Endothelial cell of umbilical vein (primary cell): Measurements from ENCODE around the gene TMEM40. TPM values are rescaled to one million over a fixed set of nuclear protein-coding genes. Genes with fewer than 3 reads are reported as not detected.
"Not testable (repeated sequence)": the region's sequence is repeated elsewhere in the genome, so short reads cannot be mapped to it uniquely, and the experiment has no call there.

ENCODE experiments used
- BruUV-seq: library from RNA; stranded (reverse); fragments of 400-500 nt; replicated peaks from 2 replicates; lab custom pipeline; 2021; lab: Mats Ljungman, UMichigan
- CTCF ChIA-PET: fragments of 300-600, 350-600 bp; sonication (Branson Sonifier 250); formaldehyde crosslinking; loops from one replicate; lab custom pipeline; 2021; ENCODE audit warnings: antibody characterized with exemption, inconsistent platforms; lab: Charles Lee
- POLR2A ChIA-PET: fragments of 300-600, 350-600 bp; sonication (Branson Sonifier 250); formaldehyde crosslinking; loops from one replicate; lab custom pipeline; 2021; ENCODE audit warnings: antibody characterized with exemption, inconsistent platforms; lab: Charles Lee
- DNase-seq: peaks from one replicate; pipeline ENCODE4 v3.0.0-alpha.2; 2011; ENCODE audit warnings: low read depth, low spot score
- FAIRE-seq: peaks from 2 replicates; lab custom pipeline; 2011; peaks lifted over from hg19 to GRCh38; lab: Jason Lieb, UNC
- H2AFZ ChIP-seq: 2 replicates; pipeline ENCODE4 v1.6.0; 2012; ENCODE audit warnings: low read depth, low read length, control low read depth, inconsistent platforms
- H3K27ac ChIP-seq: 2 replicates; pipeline ENCODE4 v1.5.1; 2011; ENCODE audit warnings: low read depth, mild to moderate bottlenecking, control low read depth, low read length, moderate library complexity; ENCODE audit not compliant: insufficient read depth
- H3K27me3 ChIP-seq, 2 experiments: 2 replicates each; pipeline versions ENCODE4 v1.6.0 to v1.6.1; 2011; ENCODE audit warnings: low read length in 2 of 2, mixed read lengths in 1 of 2; ENCODE audit not compliant: control insufficient read depth in 2 of 2, insufficient read depth in 2 of 2
- H3K36me3 ChIP-seq, 2 experiments: 2 replicates in 1 of 2; 3 replicates in 1 of 2; pipeline ENCODE4 v1.5.1; 2011; ENCODE audit warnings: low read length in 2 of 2, mild to moderate bottlenecking in 1 of 2, moderate library complexity in 1 of 2; ENCODE audit not compliant: control insufficient read depth in 2 of 2, insufficient read depth in 2 of 2; ENCODE audit errors: extremely low read depth in 1 of 2
- H3K4me1 ChIP-seq: 3 replicates; pipeline ENCODE4 v1.5.1; 2011; ENCODE audit warnings: mild to moderate bottlenecking, low read length; ENCODE audit not compliant: control insufficient read depth, insufficient read depth; ENCODE audit errors: extremely low read depth
- H3K4me2 ChIP-seq: 2 replicates; pipeline ENCODE4 v1.6.1; 2011; ENCODE audit warnings: low read length, control low read depth, mixed read lengths; ENCODE audit not compliant: insufficient read depth
- H3K4me3 ChIP-seq, 3 experiments: fragments of 200-600 bp in 1 of 3; sonication (generic), shearing (Covaris generic) in 1 of 3; replicated peaks in 1 of 3; 2 replicates each; pipeline ENCODE4 v1.5.1; 2011 to 2016; ENCODE audit warnings: control low read depth in 3 of 3, low read length in 3 of 3, mild to moderate bottlenecking in 2 of 3, inconsistent platforms in 1 of 3, low read depth in 1 of 3, moderate library complexity in 1 of 3; ENCODE audit not compliant: insufficient read depth in 1 of 3
- H3K79me2 ChIP-seq: 2 replicates; pipeline ENCODE4 v1.6.0; 2012; ENCODE audit warnings: low read length, inconsistent platforms; ENCODE audit not compliant: control insufficient read depth, insufficient read depth
- H3K9ac ChIP-seq: replicated peaks from 2 replicates; pipeline ENCODE3; 2011; ENCODE audit warnings: low read length, control low read depth; ENCODE audit not compliant: insufficient read depth; ENCODE audit errors: extremely low read depth
- H3K9me1 ChIP-seq: replicated peaks from 3 replicates; pipeline ENCODE4 v1.6.0; 2011; ENCODE audit warnings: mild to moderate bottlenecking, low read length; ENCODE audit not compliant: control insufficient read depth, insufficient read depth; ENCODE audit errors: extremely low read depth
- H3K9me3 ChIP-seq: replicated peaks from 2 replicates; pipeline ENCODE4 v1.5.1; 2012; ENCODE audit warnings: low read length, inconsistent platforms; ENCODE audit not compliant: control insufficient read depth, insufficient read depth
- H4K20me1 ChIP-seq: replicated peaks from 2 replicates; pipeline ENCODE3; 2011; ENCODE audit warnings: mild to moderate bottlenecking, low read length; ENCODE audit not compliant: control insufficient read depth, insufficient read depth; ENCODE audit errors: extremely low read depth
- CTCF ChIP-seq, 2 donors: IDR thresholded peaks; 1 replicate in 1 of 2; 2 replicates in 1 of 2; pipeline ENCODE4 v1.5.1; 2011; ENCODE audit warnings: low read length in 2 of 2, mild to moderate bottlenecking in 2 of 2, moderate library complexity in 2 of 2, control low read depth in 1 of 2, inconsistent platforms in 1 of 2, low read depth in 1 of 2; ENCODE audit not compliant: insufficient read depth in 1 of 2; ENCODE audit errors: extremely low read depth in 1 of 2
- EZH2 ChIP-seq: IDR thresholded peaks from 2 replicates; pipeline ENCODE4 v1.6.1; 2012; ENCODE audit warnings: borderline replicate concordance, low read depth, mild to moderate bottlenecking, moderate library complexity, low read length, inconsistent platforms; ENCODE audit not compliant: severe bottlenecking
- FOS ChIP-seq: IDR thresholded peaks from 2 replicates; pipeline ENCODE4 v1.6.1; 2011; ENCODE audit warnings: mild to moderate bottlenecking, low read length, moderate library complexity, borderline replicate concordance; ENCODE audit not compliant: insufficient read depth
- GATA2 ChIP-seq: IDR thresholded peaks from 2 replicates; pipeline ENCODE4 v1.7.0; 2011; ENCODE audit warnings: low read depth, mild to moderate bottlenecking, moderate library complexity, mixed read lengths, low read length; ENCODE audit not compliant: insufficient read length, insufficient read depth
- MAX ChIP-seq: IDR thresholded peaks from 2 replicates; pipeline ENCODE4 v1.6.1; 2011; ENCODE audit not compliant: insufficient read depth, insufficient read length
- MYC ChIP-seq: IDR thresholded peaks from one replicate; pipeline ENCODE4 v1.6.1; 2011; ENCODE audit warnings: mild to moderate bottlenecking, low read depth, low read length
- POLR2A ChIP-seq: IDR thresholded peaks from 2 replicates; pipeline ENCODE4 v1.6.1; 2012; ENCODE audit warnings: low read depth, mild to moderate bottlenecking, control low read depth, low read length
- POLR2AphosphoS5 ChIP-seq: IDR thresholded peaks from 2 replicates; pipeline ENCODE4 v1.6.1; 2012; ENCODE audit warnings: low read depth, mild to moderate bottlenecking, control low read depth, low read length, moderate library complexity; ENCODE audit not compliant: insufficient read depth
- dilution Hi-C: fragments of 300-500 bp; cut with MboI; formaldehyde crosslinking; loops from one replicate; pipeline ENCODE4 v1.15.0; 2019; ENCODE audit warnings: low sequenced_read_pairs; ENCODE audit not compliant: extremely low pct_ligation_motif_present
- intact Hi-C: fragments of 100-400 bp; cut with micrococcal nuclease; formaldehyde crosslinking; loops from one replicate; pipeline ENCODE4 v1.10.0; 2022
- polyA plus RNA-seq, 4 experiments: library from polyadenylated mRNA; depleted of rRNA in 3 of 4; stranded (reverse) in 3 of 4; unstranded in 1 of 4; fragments of >200 nt; gene quantifications; 2 replicates each; pipeline versions ENCODE4 v1.2.1 to v1.2.3, GENCODE V29; 2011 to 2012; ENCODE audit warnings: missing spikeins in 1 of 4
- total RNA-seq: library from RNA; stranded (reverse); gene quantifications from 2 replicates; pipeline ENCODE4 v1.2.3, GENCODE V29; 2021

Gene TMEM40
- total and polyA plus RNA-seq, 2 donors (not counting 3 experiments of a cell fraction or from before 2014, with no cell fraction given): not detected

GRCh38 chr3:12787346-12787745, 28.3 kb upstream of the TMEM40 start:
- BruUV-seq, H3K9ac ChIP-seq, H3K9me3 ChIP-seq, POLR2A ChIA-PET, H4K20me1 ChIP-seq, H3K36me3 ChIP-seq, H3K27me3 ChIP-seq, H3K4me1 ChIP-seq, H3K4me3 ChIP-seq, H3K4me2 ChIP-seq, H2AFZ ChIP-seq, H3K79me2 ChIP-seq, H3K9me1 ChIP-seq, H3K27ac ChIP-seq, dilution Hi-C loops: not testable (repeated sequence)
- intact Hi-C loops: loop anchor here (1.0 to 2.0 kb wide), 3 partner anchors 43 to 105 kb away; partner anchors contain the start of gene RPL32
- DNase-seq (peak; percentile 36), FAIRE-seq (peak; percentile 52)
- peak in 1 of 2 donors; percentile 43 for TF ChIP-seq CTCF (IDR thresholded peaks at IDR 0.05; ENCODE audit: extremely low read depth in 1 of 2, insufficient read depth in 1 of 2, low read depth in 1 of 2, low read length in 2 of 2)
- CTCF ChIA-PET: interaction anchor here (1.0 to 3.1 kb wide), 17 partner anchors 8 to 652 kb away, joined by 3 to 27 read pairs (median 5); partner anchors contain the start of genes CAND2 and RPL32

- intact Hi-C loops: no loop called here
Measured at GRCh38 chr3:12785096-12785495, 26.0 kb upstream of the TMEM40 start.

More at GRCh38 chr3:12785096-12785495, 26.0 kb upstream of the TMEM40 start:
- POLR2A ChIA-PET: no interaction called here
- no TSS peak for BruUV-seq
- no peak for DNase-seq
- Histone ChIP-seq H3K36me3 (no peaks in the 10 kb centered on the region), H3K4me3 (no peak overlapping the region), H3K4me2 (no peak overlapping the region), H3K9me1 (no peaks in the 10 kb centered on the region), H3K27me3 (peaks cover 3 to 8% of the 10 kb centered on the region in 2 experiments), H3K9me3 (no peaks in the 10 kb centered on the region), H2AFZ (no peak overlapping the region), H3K27ac (no peak overlapping the region), H3K4me1 (no peaks in the 10 kb centered on the region), H3K9ac (no peak overlapping the region), H4K20me1 (no peaks in the 10 kb centered on the region), H3K79me2 (no peaks in the 10 kb centered on the region)
- FAIRE-seq: no peak
- CTCF ChIA-PET: no interaction called here
- dilution Hi-C loops: no loop called here
- TF ChIP-seq POLR2AphosphoS5: no peak
- TF ChIP-seq POLR2A: no peak
- no peak for TF ChIP-seq MAX
- TF ChIP-seq CTCF (IDR thresholded peaks at IDR 0.05; ENCODE audit: extremely low read depth in 1 of 2, insufficient read depth in 1 of 2, low read depth in 1 of 2, low read length in 2 of 2): no peak
- TF ChIP-seq EZH2: no peak
- TF ChIP-seq GATA2: no peak
- TF ChIP-seq MYC: no peak
- no peak for TF ChIP-seq FOS
